GM21526 (cell line): Measurements from ENCODE around the gene CLCNKB.
"Not testable (repeated sequence)": the region's sequence is repeated elsewhere in the genome, so short reads cannot be mapped to it uniquely, and the experiment has no call there.

Experiments
- ATAC-seq: cut with Tn5 transposase; IDR thresholded peaks from one replicate; pipeline ENCODE4 v1.9.1; 2021; ENCODE audit warnings: moderate library complexity; ENCODE audit not compliant: unreplicated experiment, low FRiP score

CLCNKB gene

GRCh38 chr1:16014509-16015482 lies 28.8 kb upstream of the CLCNKB start:
- ATAC-seq, result no peak

- no peak for ATAC-seq
Measured at GRCh38 chr1:16015491-16015890, 28.1 kb upstream of the CLCNKB start.

- no peak for ATAC-seq
Measured at GRCh38 chr1:16015960-16016901, 27.4 kb upstream of the CLCNKB start.

- no peak for ATAC-seq
Measured at GRCh38 chr1:16017076-16017460, 26.5 kb upstream of the CLCNKB start.

- no peak for ATAC-seq
Measured at GRCh38 chr1:16017461-16018303, 25.9 kb upstream of the CLCNKB start, which contains the start of gene HSPB7. HSPB7 (minus strand) TSS chr1:16018043; CDS start chr1:16017963, 80 bp downstream.

GRCh38 chr1:16018308-16018707 lies 25.3 kb upstream of the CLCNKB start:
- ATAC-seq, result no peak

- ATAC-seq, result no peak
Measured at GRCh38 chr1:16018749-16019643, 24.6 kb upstream of the CLCNKB start.

DNA sequence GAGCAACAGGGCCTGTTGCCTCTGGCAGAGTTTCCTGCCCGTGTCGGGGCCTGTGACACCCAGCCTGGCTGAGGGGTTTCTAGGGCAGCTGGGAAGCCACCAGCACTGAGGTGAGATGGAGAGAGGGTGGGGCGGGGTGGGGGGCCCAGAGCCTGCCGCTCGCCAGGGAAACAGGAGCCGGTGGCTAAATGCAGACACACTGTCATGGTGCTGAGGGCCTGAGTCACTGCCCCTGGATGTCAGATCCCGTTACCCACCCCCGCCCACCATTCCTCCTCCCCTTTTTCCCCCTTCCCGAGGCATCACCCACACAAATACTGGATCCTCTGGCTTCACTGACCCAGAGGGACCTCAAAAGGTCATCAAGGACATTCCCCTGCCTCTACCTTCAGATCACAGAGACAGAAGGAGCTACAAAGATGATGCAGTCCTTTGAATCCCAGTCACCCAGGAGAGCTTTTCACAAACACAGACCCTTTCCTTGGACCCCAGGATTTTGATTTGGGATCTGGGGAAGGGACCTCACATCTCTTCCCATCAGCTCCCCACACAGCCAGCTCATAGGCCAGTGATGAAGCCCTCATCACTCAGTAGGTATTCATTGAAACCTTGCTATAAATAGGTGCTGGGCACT lies 23.8 kb upstream of the CLCNKB start:
- no peak for ATAC-seq

GRCh38 chr1:16020325-16020724 lies 23.3 kb upstream of the CLCNKB start:
- ATAC-seq, result no peak

GRCh38 chr1:16020878-16021277 lies 22.7 kb upstream of the CLCNKB start:
- ATAC-seq, result not testable (repeated sequence)

- ATAC-seq, result no peak
Measured at GRCh38 chr1:16021681-16022080, 21.9 kb upstream of the CLCNKB start, which contains the start of gene CLCNKA. CLCNKA (plus strand) TSS chr1:16022036; CDS start chr1:16022620, 584 bp downstream.

DNA sequence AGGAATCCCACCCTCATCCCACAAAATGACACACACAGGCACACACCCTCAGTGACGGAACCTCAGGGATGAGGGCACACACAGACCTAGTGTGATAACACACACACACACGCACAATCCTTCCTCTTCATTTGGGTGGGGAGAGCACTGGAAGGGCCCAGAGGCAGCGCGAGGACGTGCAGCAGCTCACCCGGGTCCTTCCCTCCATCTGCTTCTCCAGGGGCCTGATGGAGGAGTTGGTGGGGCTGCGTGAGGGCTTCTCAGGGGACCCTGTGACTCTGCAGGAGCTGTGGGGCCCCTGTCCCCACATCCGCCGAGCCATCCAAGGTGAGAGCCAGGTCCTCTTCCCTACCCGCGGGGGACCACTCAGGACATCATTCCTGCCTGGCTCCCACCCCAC lies 21.2 kb upstream of the CLCNKB start:
- ATAC-seq, result no peak

DNA sequence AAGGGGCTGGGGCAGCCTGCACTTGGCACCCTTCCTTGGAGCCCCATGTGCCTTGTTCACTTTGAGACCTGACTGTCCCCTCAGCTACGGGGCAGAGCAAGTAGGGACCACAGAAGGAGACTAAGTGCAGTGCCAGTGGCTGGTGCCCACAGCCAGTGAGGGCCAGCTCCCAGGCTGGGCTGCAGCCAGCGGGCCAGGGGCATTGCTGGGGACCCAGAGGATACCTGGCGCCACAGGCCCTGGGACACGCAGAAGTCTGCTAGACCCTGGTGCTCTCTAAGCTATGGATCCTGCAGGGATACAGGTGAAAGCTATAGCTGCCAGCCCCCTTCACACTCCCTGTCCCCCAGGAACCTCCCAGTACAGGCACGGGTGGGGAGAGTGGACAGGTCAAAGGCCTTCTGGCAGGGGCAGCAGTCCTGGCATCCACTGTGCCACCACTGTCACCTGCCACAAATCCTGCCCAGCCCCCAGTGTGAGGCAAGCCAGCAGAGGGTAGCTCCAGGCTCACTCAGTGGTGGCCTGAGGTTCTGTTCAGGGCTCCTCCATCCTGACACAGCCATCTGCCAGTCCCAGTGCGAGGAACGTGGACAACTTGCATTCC lies 20.4 kb upstream of the CLCNKB start:
- no peak for ATAC-seq

DNA sequence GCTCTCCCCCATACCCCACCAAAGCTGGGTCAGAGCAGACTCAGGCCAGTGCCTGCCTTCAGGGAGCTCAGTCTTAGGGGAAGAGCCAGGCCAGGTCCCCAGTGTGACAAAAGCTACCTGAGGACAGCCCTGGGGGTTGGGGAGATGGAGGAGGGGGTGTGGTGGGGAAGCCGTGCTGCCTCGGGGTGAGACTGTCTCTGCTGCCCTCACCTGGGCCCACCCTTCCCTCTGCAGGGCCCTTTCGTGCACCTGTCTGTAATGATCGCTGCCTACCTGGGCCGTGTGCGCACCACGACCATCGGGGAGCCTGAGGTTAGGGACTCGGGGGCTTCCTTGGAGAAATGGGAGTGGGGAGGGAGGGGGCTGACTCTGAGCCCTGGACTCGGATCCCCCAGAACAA lies 17.3 kb upstream of the CLCNKB start:
- ATAC-seq, result not testable (repeated sequence)

DNA sequence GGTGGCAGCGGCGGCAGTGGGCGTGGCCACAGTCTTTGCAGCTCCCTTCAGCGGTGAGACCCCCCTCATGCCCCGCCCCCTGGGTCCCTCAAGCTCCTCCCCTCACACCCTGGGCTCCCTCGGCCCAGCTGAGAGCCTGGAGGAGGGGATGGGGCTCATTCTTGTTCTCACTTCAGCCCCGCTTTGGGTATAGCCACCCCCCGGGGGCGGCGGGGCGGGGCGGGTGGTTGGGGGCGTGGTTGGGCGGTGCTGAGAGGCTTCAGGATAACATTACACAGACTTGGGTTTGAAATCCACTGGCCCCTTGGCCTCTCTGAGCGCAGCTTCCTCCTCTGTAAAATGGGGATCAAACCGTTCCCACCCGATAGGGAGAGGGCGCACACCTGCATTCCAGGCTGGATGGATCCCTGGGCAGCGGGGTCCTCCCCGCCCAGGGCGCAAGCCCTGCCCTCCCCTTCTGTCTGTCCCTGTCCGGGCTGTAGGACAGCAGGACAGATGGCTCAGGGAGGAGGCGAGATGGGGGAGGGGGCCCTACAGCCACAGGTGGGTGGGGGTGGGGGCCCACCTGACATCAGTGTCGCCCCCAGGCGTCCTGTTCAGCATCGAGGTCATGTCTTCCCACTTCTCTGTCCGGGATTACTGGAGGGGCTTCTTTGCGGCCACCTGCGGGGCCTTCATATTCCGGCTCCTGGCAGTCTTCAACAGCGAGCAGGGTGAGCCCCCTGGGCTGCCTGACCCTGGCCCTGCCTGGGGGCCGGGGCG lies 16.7 kb upstream of the CLCNKB start:
- no peak for ATAC-seq

DNA sequence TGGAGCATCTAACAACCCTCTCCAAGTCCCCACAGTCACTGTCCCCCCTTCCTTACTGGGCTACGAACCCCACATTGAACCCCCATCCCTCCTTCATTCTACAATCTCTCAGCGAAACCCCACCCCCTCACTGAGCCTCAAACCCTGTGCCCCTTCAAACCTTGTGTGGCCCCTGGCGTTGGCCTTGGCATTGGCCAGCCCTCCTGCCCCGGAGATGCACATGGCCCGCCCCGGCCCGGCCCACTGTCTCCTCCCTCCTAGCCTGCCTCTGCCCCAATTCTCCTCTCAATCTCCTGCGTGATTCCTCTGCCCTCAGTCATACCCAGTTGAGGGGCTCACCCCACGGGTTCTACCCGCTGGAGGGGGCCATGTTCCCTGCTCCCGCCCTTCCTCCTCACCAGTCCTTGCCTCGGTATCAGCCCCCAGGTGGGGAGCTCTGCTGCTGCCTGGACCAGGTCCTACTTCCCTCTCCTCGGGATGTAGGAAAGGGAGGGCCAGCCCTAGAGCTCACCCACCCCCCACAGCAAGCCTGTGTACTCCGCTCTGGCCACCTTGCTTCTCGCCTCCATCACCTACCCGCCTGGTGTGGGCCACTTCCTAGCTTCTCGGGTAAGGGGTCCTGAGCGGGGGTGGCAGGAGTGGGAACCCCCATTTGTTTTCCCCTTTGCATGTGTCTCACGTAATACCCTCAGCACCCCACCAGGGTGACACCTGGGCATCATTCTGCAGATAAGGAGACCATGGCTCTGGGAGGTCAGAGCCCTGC lies 15.2 kb upstream of the CLCNKB start:
- no peak for ATAC-seq

DNA sequence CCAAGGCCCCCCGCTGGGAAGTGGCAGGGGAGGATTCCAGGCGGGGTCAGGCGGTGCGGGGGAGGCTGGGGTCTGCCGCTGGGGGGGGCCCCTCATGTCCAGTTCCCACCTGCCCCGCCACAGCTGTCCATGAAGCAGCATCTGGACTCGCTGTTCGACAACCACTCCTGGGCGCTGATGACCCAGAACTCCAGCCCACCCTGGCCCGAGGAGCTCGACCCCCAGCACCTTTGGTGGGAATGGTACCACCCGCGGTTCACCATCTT lies 14.6 kb upstream of the CLCNKB start:
- not testable (repeated sequence) for ATAC-seq
